ENCODE measurements around the gene CDC42EP2.

DNA sequence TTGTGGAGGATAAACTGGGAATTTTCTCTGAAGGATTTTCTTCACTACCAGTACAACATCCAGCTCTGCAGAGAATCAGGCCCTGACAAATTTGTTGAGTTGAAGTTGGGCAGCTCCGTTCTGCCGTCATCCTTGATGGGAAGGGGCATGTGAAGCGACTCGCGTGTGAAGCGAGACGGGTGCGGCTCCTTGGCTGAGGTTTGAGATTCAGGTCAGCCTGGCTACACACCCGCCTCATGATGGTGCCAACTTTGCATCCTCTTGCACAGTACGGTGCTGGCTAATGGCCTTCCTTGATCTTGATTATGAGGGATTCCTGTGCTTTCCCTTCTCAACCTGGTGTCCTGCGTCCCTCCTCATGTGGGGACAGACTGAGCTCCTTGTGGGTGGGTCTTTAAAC lies 19.7 kb upstream of the CDC42EP2 start:
- TF ChIP-seq SUZ12 (IDR thresholded peaks at IDR 0.05; ENCODE audit: extremely low read depth, insufficient read depth, insufficient read length) (no peak), ZNF274 (IDR thresholded peaks at IDR 0.05; ENCODE audit: low read depth, low read length) (no peak)
